Activated CD8-positive, alpha-beta memory T cell treated with anti-CD3 and anti-CD28 coated beads for 24 hours (primary cell): ENCODE measurements around the gene CT45A10.
A peak's percentile ranks its signal among the peaks of the same experiment; 100 is the strongest.
"Not testable (repeated sequence)": the region's sequence is repeated elsewhere in the genome, so short reads cannot be mapped to it uniquely, and the experiment has no call there.

Source experiments
- DNase-seq: peaks from one replicate; pipeline ENCODE4 v3.0.0-alpha.2; 2020

The CT45A10 gene, protein sequence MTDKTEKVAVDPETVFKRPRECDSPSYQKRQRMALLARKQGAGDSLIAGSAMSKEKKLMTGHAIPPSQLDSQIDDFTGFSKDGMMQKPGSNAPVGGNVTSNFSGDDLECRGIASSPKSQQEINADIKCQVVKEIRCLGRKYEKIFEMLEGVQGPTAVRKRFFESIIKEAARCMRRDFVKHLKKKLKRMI

DNA sequence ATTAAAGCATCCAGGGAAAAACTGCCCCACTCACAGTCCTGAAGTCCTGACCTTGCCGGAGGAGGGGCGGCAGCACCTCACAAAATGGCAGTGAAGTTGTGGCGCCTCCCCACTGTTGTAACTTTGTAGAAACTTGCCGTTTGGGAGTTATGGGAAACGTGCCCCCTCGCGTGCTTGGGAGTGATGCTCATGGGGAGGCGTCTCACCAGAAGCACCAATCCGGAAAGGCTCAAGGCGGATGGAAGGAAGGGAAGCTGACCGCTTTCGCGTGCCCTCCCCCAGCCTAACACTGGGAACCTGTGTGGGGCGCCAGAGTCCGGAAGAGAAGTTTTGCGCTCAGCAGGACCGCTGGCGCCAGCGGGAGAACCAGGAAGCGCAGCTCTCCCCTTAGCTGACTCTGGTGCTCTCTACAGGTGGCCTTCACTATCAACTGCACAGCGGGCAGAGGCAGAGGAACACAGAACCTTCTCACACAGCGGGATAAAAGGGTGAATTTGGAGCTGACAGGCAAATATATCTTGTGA is at the start of gene CT45A10, which contains the start of gene SAGE1:
TSS of gene CT45A10 (minus strand) at position 151 of the 524 bp plus-strand sequence. CDS start 8,100 bp downstream, outside the sequence.
TSS of gene SAGE1 (plus strand) at position 423 of the 524 bp plus-strand sequence. CDS start 2,527 bp downstream, outside the sequence.
- DNase-seq, result no peak

DNA sequence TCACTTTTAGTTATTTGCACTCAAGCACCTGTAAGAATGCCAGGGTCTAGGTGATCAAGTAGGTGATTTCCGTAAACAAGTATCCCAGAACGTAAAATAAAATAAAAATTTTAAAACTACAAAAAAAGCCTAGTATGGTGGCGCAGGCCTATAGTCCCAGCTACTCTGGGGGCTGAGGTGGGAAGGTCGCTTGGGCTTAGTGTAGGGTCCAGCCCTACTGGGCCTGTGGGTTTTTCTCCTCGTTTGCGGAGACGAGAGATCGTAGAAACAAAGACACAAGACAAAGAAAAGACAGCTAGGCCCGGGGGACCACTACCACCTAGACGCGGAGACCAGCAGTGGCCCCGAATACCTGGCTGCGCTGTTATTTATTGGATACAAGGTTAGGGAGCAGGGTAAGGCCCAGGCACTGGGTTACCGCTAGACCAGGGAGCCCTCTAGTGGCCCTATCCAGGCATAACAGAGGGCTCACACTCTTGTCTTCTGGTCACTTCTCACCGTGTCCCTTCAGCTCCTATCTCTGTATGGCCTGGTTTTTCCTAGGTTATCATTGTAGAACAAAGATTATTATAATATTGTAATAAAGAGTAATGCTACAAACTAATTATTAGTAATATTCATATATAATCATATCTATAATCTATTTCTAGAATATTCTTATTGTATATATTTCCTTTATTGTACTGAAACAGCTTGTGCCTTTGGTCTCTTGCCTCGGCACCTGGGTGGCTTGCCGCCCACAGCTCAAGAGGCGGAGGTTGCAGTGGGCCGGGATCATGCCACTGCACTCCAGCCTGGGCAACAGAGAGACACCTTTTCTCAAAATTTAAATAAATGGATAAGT is 38.6 kb upstream of the CT45A10 start:
- peak; percentile 71 for DNase-seq

DNA sequence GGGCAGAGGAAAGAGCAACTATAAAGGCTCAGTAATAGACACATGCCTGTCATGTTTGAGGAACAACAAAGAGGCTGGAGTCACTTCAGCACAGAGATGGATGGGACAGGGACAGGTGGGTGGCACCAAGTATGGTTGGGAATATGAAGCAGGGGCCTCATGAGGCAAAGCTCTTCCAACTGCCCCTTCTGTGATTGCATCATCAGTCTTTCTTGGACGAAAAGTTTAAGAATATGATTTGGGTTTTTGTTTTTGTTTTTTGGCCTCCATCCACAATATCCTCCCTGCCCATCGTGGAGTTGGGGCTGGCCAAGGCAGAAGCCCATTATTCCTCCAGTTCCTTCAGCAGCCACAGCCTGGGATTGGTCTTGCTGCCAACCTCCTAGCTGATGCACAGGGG is 34.7 kb upstream of the CT45A10 start:
- no peak for DNase-seq

DNA sequence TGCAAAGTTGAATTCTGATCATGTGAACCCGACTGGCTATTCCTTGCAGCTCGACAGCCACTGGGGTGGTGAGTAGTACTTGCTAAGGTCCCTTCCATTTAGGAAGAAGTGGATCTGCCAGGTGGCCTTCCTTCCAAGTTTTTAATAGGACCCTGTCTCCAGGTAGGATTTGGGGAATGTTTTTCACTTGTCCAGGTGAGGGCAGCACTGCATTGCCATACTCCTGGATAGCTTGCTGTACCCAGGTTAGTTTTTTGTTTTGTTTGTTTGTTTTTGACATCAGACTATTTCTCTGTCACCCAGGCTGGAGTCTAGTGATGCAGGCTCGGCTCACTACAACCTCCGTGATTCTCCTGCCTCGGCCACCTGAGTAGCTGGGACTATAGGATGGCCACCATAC is 30.1 kb upstream of the CT45A10 start:
- DNase-seq, result no peak

DNA sequence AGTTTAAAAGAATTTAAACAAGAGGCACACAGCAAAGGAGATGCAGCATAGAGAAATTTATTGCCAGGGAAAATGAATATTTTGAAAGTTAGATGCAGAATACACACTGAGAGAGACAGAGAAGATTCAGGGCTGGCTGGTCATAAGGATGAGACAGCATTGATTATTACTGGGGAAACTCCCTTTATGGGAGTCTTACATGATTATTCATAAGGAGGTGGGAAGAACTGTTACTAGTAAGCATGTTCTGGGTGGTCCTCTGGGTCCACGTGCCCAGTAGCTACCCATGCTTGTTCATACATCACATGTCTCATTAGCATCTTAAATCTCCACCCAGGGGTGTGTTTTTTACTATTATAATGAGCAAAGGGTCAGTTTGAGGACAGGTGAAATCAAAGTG is 27.3 kb upstream of the CT45A10 start:
- not testable (repeated sequence) for DNase-seq

DNA sequence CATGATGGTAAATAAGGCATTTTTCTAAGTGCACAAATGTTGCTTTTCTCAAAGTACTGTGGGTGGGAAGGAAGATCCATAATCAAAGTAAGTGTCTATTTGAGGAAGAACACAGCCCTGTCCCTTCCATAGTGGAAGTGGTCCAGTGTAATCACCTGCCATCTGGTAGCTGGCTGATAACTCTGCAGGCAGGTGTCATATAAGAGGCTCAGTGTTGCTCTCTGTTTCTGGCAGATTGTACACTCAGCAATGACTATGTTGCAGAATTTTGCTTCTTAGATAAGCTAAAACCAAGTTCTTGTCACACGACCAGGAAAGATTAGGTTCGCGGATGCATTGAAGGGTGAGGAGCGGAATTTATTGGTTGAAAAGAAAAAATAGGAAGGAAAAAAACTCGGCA is 21.2 kb upstream of the CT45A10 start:
- no peak for DNase-seq

DNA sequence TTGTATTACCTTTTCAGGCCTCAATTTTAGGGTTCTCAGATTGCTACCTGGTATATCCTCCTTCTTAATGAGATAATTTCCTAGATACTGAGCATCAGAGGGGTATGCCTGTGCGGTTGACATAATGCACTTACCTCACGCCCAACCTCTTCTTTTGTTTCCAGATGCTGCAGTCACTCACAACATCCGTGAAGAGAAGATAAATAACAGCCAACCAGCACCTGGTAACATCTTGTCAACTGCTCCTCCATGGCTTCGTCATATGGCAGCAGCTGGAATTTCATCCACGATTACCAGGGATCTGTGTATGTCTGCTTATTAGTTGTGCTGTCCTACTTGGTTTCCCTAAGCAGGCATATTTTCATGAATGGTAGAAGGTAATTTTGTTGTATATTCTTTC is 17.0 kb upstream of the CT45A10 start:
- DNase-seq, result no peak

DNA sequence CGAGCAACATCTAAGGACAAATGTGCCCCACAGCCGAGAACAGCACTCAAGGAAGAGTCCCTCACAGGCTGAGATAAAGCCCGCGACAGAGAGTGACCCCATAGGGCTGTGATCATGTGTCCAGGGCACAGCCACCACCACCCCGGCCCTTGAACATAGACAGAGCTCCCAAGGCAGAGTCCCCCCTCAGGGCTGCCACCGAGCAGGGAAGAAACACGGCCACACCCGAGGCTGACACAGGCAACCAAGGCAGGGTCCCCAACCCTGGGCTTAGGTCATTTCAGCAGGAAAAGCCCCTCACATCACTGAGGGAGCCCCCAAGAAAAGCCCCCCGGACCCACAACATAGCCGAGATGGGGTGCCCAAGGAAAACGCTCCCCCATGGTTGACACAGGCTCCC is 463 bp downstream of the CT45A10 start:
- DNase-seq, result no peak

DNA sequence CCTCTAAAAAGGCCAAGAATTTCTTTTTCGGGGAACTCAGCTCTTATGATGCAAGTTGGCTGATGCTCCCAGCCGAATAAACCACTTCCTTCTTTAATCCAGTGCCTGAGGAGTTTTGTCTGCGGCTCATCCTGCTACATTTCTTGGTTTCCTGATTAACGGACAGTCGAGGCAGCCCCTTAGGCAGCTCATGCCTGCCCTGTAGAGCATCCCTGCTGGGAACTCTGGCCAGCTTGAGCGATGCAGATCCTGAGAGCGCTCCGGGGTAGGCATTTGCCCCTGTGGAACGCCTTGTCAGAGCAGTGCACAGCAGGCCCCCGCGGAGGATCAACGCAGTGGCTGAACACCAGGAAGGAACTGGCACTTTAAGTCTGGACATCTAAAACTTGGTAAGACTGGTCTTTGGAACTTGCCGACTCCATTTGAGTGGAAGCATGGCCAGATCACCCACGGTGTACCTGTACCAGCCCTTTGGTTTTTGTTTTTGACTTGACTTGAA is 3.1 kb downstream of the CT45A10 start:
- DNase-seq, result no peak

DNA sequence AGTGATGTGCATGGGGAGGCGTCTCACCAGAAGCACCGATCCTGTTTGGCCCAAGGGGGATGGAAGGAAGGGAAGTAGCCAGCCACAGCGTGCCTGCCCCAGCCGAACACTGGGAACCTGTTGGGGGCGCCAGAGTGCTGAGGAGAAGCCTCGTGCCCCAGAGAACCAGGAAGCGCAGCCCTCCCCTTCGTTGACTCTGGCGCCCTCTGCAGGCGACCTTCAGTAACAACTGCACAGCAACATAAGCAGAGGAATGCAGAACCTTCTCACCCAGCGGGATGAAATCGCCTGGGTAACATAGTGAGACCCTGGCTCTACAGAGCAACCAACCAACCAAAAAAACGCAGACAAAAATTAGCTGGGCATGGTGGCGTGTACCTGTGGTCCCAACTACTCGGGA is 4.3 kb downstream of the CT45A10 start:
- DNase-seq, result peak; percentile 63

DNA sequence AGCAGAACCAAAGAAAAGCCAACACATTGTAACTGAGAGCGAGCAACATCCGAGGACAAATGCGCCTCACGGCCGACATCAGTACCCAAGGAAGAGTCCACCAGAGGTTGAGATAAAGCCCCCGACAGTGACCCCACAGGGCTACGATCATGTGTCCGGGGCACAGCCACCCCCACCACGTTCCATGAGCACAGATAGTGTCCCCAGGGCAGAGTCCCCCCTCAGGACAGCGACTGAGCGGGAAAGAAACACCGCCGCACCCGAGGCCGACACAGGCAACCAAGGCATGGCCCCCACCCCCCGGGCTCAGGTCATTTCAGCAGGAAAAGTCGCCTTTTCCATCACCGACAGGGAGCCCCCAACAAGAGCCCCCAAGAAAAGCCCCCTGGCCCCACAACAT is 5.0 kb downstream of the CT45A10 start:
- DNase-seq, result not testable (repeated sequence)

DNA sequence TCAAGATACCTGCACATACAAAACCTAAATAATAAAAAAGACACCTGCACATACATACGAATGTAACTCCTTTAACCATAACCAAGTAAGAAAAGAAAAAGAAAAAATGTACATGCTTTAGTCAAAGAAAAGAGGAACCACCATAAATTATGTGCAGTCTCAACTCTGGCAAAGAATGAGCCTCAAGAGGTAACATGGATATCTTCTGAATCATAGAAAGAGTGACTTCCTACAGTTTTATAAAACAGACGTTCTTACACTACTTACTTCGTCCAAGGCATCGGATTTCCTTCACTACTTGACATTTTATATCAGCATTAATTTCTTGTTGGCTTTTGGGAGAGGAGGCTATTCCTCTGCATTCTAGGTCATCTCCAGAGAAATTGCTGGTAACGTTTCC is 10.5 kb downstream of the CT45A10 start:
- DNase-seq, result not testable (repeated sequence)

DNA sequence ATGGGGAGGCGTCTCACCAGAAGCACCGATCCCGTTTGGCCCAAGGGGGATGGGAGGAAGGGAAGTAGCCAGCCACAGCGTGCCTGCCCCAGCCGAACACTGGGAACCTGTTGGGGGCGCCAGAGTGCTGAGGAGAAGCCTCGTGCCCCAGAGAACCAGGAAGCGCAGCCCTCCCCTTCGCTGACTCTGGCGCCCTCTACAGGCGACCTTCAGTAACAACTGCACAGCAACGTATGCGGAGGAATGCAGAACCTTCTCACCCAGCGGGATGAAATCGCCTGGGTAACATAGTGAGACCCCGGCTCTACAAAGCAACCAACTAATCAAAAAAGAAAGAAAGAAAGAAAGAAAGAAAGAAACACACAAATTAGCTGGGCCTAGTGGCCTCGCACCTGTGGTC is 21.5 kb downstream of the CT45A10 start, which contains the start of gene CT45A9:
TSS of gene CT45A9 (minus strand) at position 101 of the 400 bp plus-strand sequence. CDS start 3,751 bp downstream, outside the sequence.
- DNase-seq, result not testable (repeated sequence)

DNA sequence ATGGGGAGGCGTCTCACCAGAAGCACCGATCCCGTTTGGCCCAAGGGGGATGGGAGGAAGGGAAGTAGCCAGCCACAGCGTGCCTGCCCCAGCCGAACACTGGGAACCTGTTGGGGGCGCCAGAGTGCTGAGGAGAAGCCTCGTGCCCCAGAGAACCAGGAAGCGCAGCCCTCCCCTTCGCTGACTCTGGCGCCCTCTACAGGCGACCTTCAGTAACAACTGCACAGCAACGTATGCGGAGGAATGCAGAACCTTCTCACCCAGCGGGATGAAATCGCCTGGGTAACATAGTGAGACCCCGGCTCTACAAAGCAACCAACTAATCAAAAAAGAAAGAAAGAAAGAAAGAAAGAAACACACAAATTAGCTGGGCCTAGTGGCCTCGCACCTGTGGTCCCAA is 38.8 kb downstream of the CT45A10 start, which contains the start of gene CT45A8:
TSS of gene CT45A8 (minus strand) at position 101 of the 400 bp plus-strand sequence. CDS start 3,755 bp downstream, outside the sequence.
- not testable (repeated sequence) for DNase-seq

DNA sequence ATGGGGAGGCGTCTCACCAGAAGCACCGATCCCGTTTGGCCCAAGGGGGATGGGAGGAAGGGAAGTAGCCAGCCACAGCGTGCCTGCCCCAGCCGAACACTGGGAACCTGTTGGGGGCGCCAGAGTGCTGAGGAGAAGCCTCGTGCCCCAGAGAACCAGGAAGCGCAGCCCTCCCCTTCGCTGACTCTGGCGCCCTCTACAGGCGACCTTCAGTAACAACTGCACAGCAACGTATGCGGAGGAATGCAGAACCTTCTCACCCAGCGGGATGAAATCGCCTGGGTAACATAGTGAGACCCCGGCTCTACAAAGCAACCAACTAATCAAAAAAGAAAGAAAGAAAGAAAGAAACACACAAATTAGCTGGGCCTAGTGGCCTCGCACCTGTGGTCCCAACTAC is 56.1 kb downstream of the CT45A10 start, which contains the start of gene CT45A7:
TSS of gene CT45A7 (minus strand) at position 101 of the 400 bp plus-strand sequence. CDS start 3,747 bp downstream, outside the sequence.
- not testable (repeated sequence) for DNase-seq
